ENCODE data around the gene KLK2. TPM values are rescaled to one million over a fixed set of nuclear protein-coding genes. Genes with fewer than 3 reads are reported as not detected.

Gene KLK2
- total RNA-seq, 1 experiment from 2014 or later, result not detected

GRCh38 chr19:50859849-50860248 is 13.4 kb upstream of the KLK2 start:
- no peak overlapping the region for H3K27ac Mint-ChIP-seq (ENCODE audit: unreplicated experiment)
- CTCF ChIA-PET, result no interaction called here
- intact Hi-C loops (cut with micrococcal nuclease; ENCODE audit: unreplicated experiment), result no loop called here
- no peaks in the 10 kb centered on the region for H3K9me3 Mint-ChIP-seq (ENCODE audit: low read depth, unreplicated experiment)
- no peaks in the 10 kb centered on the region for H3K36me3 Mint-ChIP-seq (ENCODE audit: insufficient read depth, unreplicated experiment)
- no peaks in the 10 kb centered on the region for H3K4me1 Mint-ChIP-seq (ENCODE audit: low read depth, unreplicated experiment)
- H3K4me3 Mint-ChIP-seq (ENCODE audit: low read depth, unreplicated experiment), result no peak overlapping the region
- DNase-seq, result no peak
- BruUV-seq (replicated peaks), result no TSS peak
- no peaks in the 10 kb centered on the region for H3K27me3 Mint-ChIP-seq (ENCODE audit: unreplicated experiment)
- no peak for TF ChIP-seq CTCF (IDR thresholded peaks at IDR 0.05; ENCODE audit: unreplicated experiment)

GRCh38 chr19:50861010-50861409 is 12.2 kb upstream of the KLK2 start:
- Mint-ChIP-seq H3K9me3 (ENCODE audit: low read depth, unreplicated experiment) (no peaks in the 10 kb centered on the region), H3K4me3 (ENCODE audit: low read depth, unreplicated experiment) (no peak overlapping the region), H3K36me3 (ENCODE audit: insufficient read depth, unreplicated experiment) (no peaks in the 10 kb centered on the region), H3K27ac (ENCODE audit: unreplicated experiment) (no peak overlapping the region), H3K27me3 (ENCODE audit: unreplicated experiment) (no peaks in the 10 kb centered on the region), H3K4me1 (ENCODE audit: low read depth, unreplicated experiment) (no peaks in the 10 kb centered on the region)
- intact Hi-C loops (cut with micrococcal nuclease; ENCODE audit: unreplicated experiment), result no loop called here
- no TSS peak for BruUV-seq (replicated peaks)
- no peak for DNase-seq
- TF ChIP-seq CTCF (IDR thresholded peaks at IDR 0.05; ENCODE audit: unreplicated experiment), result no peak
- CTCF ChIA-PET, result no interaction called here

- Mint-ChIP-seq H3K36me3 (ENCODE audit: insufficient read depth, unreplicated experiment) (no peaks in the 10 kb centered on the region), H3K27me3 (ENCODE audit: unreplicated experiment) (no peaks in the 10 kb centered on the region), H3K27ac (ENCODE audit: unreplicated experiment) (no peak overlapping the region), H3K4me1 (ENCODE audit: low read depth, unreplicated experiment) (no peaks in the 10 kb centered on the region), H3K9me3 (ENCODE audit: low read depth, unreplicated experiment) (no peaks in the 10 kb centered on the region), H3K4me3 (ENCODE audit: low read depth, unreplicated experiment) (no peak overlapping the region)
- DNase-seq, result no peak
- BruUV-seq (replicated peaks), result no TSS peak
- CTCF ChIA-PET, result no interaction called here
- intact Hi-C loops (cut with micrococcal nuclease; ENCODE audit: unreplicated experiment), result no loop called here
- no peak for TF ChIP-seq CTCF (IDR thresholded peaks at IDR 0.05; ENCODE audit: unreplicated experiment)
Observed at GRCh38 chr19:50861496-50862286, 11.5 kb upstream of the KLK2 start.

- no peak for DNase-seq
- BruUV-seq (replicated peaks), result no TSS peak
- no peak overlapping the region for H3K4me3 Mint-ChIP-seq (ENCODE audit: low read depth, unreplicated experiment)
- H3K9me3 Mint-ChIP-seq (ENCODE audit: low read depth, unreplicated experiment), result no peaks in the 10 kb centered on the region
- CTCF ChIA-PET, result no interaction called here
- H3K36me3 Mint-ChIP-seq (ENCODE audit: insufficient read depth, unreplicated experiment), result no peaks in the 10 kb centered on the region
- intact Hi-C loops (cut with micrococcal nuclease; ENCODE audit: unreplicated experiment), result no loop called here
- no peak for TF ChIP-seq CTCF (IDR thresholded peaks at IDR 0.05; ENCODE audit: unreplicated experiment)
- H3K27ac Mint-ChIP-seq (ENCODE audit: unreplicated experiment), result no peak overlapping the region
- H3K4me1 Mint-ChIP-seq (ENCODE audit: low read depth, unreplicated experiment), result no peaks in the 10 kb centered on the region
- no peaks in the 10 kb centered on the region for H3K27me3 Mint-ChIP-seq (ENCODE audit: unreplicated experiment)
Observed at GRCh38 chr19:50869479-50869878, 3.8 kb upstream of the KLK2 start.
